Pons (tissue), 1 donor: ENCODE measurements around the gene PSTK.
A peak's percentile ranks its signal among the peaks of the same experiment; 100 is the strongest.

ENCODE experiments used
- DNase-seq: peaks from one replicate; pipeline ENCODE4 v3.0.0-alpha.2; 2016; ENCODE audit warnings: low spot score

Gene PSTK

GRCh38 chr10:122980209-122981065 is at the start of gene PSTK:
Gene PSTK, plus strand, starts transcription at chr10:122980401. Its CDS starts 79 bp downstream, at chr10:122980480.
- peak; percentile 90 for DNase-seq

- DNase-seq = no peak
These were observed 48.9 kb upstream of the PSTK start for GRCh38 chr10:122931088-122931906.

GRCh38 chr10:122939133-122939855 is 40.9 kb upstream of the PSTK start:
- no peak for DNase-seq

- DNase-seq = no peak
These were observed 40.2 kb upstream of the PSTK start for GRCh38 chr10:122939856-122940543.

- DNase-seq = no peak
These were observed 30.9 kb upstream of the PSTK start for GRCh38 chr10:122949296-122949695.

GRCh38 chr10:122953902-122954730 is 26.1 kb upstream of the PSTK start, which contains the start of gene C10orf88:
Gene C10orf88, minus strand, starts transcription at chr10:122954227. Its CDS starts 49 bp downstream, at chr10:122954178.
- DNase-seq = peak; percentile 98

- no peak for DNase-seq
These were observed 25.5 kb upstream of the PSTK start for GRCh38 chr10:122954731-122955050.

- DNase-seq = no peak
These were observed 24.3 kb upstream of the PSTK start for GRCh38 chr10:122955892-122956291.

- no peak for DNase-seq
These were observed 22.7 kb upstream of the PSTK start for GRCh38 chr10:122957474-122957873.

- no peak for DNase-seq
These were observed 17.8 kb upstream of the PSTK start for GRCh38 chr10:122962405-122962804.

- no peak for DNase-seq
These were observed 13.3 kb upstream of the PSTK start for GRCh38 chr10:122966879-122967278.

GRCh38 chr10:122968698-122969097 is 11.5 kb upstream of the PSTK start:
- DNase-seq = no peak

- no peak for DNase-seq
These were observed 6.2 kb upstream of the PSTK start for GRCh38 chr10:122974023-122974422.

- DNase-seq = no peak
These were observed 5.6 kb upstream of the PSTK start for GRCh38 chr10:122974543-122975064.

- DNase-seq = peak; percentile 57
These were observed 864 bp downstream of the PSTK start for GRCh38 chr10:122981066-122981464.

GRCh38 chr10:122983898-122984297 is 3.7 kb downstream of the PSTK start:
- no peak for DNase-seq

- no peak for DNase-seq
These were observed 4.5 kb downstream of the PSTK start for GRCh38 chr10:122984708-122985107.

GRCh38 chr10:122986335-122986734 is 6.1 kb downstream of the PSTK start:
- DNase-seq = peak; percentile 45

GRCh38 chr10:122988501-122988900 is 8.3 kb downstream of the PSTK start:
- no peak for DNase-seq

GRCh38 chr10:122990278-122990677 is 10.1 kb downstream of the PSTK start:
- no peak for DNase-seq
